Stimulated activated effector memory CD8-positive, alpha-beta T cell treated with anti-CD3 and anti-CD28 coated beads, Interleukin-12 subunit alpha, Interleukin-12 subunit beta, amount 100 ng/mL, for 72 hours (primary cell): ENCODE data around the gene CBARP.

Experiments
- ATAC-seq: fragments of 150-1000 bp; cut with Tn5 transposase; 2 replicates; pipeline ENCODE4 v1.10.0; 2021
- DNase-seq, 2 donors: peaks; one replicate each; pipeline ENCODE4 v3.0.0; 2021 to 2022; ENCODE audit warnings: low spot score in 2 of 2
- H3K27ac Mint-ChIP-seq: one replicate; pipeline ENCODE4 v1.8.0; 2022; ENCODE audit warnings: mild to moderate bottlenecking, mixed read lengths
- H3K36me3 Mint-ChIP-seq: one replicate; pipeline ENCODE4 v1.8.0; 2022; ENCODE audit warnings: mild to moderate bottlenecking, mixed read lengths
- H3K4me1 Mint-ChIP-seq: one replicate; pipeline ENCODE4 v1.8.0; 2022; ENCODE audit warnings: mixed read lengths
- H3K4me3 Mint-ChIP-seq: one replicate; pipeline ENCODE4 v1.8.0; 2022; ENCODE audit warnings: mild to moderate bottlenecking, mixed read lengths
- H3K9me3 Mint-ChIP-seq: one replicate; pipeline ENCODE4 v1.8.0; 2022; ENCODE audit warnings: mixed read lengths

CBARP gene

GRCh38 chr19:1243768-1244692 is 6.2 kb upstream of the CBARP start:
- H3K4me1 Mint-ChIP-seq: peaks cover 24% of the 10 kb centered on the region
- ATAC-seq: peak; percentile 55
- H3K27ac Mint-ChIP-seq: no peak overlapping the region
- H3K36me3 Mint-ChIP-seq: peaks cover 43% of the 10 kb centered on the region
- H3K9me3 Mint-ChIP-seq: no peaks in the 10 kb centered on the region
- H3K4me3 Mint-ChIP-seq: peak overlapping the region; percentile 79
- DNase-seq: peak; percentile 82 to 93

- Mint-ChIP-seq H3K4me3 (peak within 1 kb of the TSS; percentile 79), H3K36me3 (peaks cover 40% of the 10 kb centered on the region), H3K9me3 (no peaks in the 10 kb centered on the region), H3K27ac (peak within 1 kb of the TSS; percentile 89), H3K4me1 (peaks cover 34% of the 10 kb centered on the region)
- DNase-seq (peak; percentile 83 to 95), ATAC-seq (peak; percentile 81)
Measured at GRCh38 chr19:1241417-1242095, 3.8 kb upstream of the CBARP start, which contains the start of gene ATP5F1D. TSS of gene ATP5F1D (plus strand) at chr19:1241751. CDS start at chr19:1241851, 100 bp downstream.

- peak overlapping the region; percentile 79 for H3K4me3 Mint-ChIP-seq
- peak overlapping the region; percentile 89 for H3K27ac Mint-ChIP-seq
- peaks cover 34% of the 10 kb centered on the region for H3K4me1 Mint-ChIP-seq
Measured at GRCh38 chr19:1240925-1241324, 3.1 kb upstream of the CBARP start.

GRCh38 chr19:1239796-1240737 is 2.3 kb upstream of the CBARP start:
- Mint-ChIP-seq H3K4me1 (peaks cover 34% of the 10 kb centered on the region), H3K27ac (peak overlapping the region; percentile 89), H3K9me3 (no peaks in the 10 kb centered on the region), H3K36me3 (peaks cover 37% of the 10 kb centered on the region), H3K4me3 (peak overlapping the region; percentile 79)
- peak; percentile 96 to 97 for DNase-seq
- peak; percentile 66 for ATAC-seq

More at GRCh38 chr19:1240925-1241324, 3.1 kb upstream of the CBARP start:
- ATAC-seq: no peak
- Mint-ChIP-seq H3K9me3 (no peaks in the 10 kb centered on the region), H3K36me3 (peaks cover 37% of the 10 kb centered on the region)
- no peak for DNase-seq

- ATAC-seq (no peak), DNase-seq (no peak)
- Mint-ChIP-seq H3K27ac (peak overlapping the region; percentile 81), H3K4me1 (peaks cover 29% of the 10 kb centered on the region), H3K9me3 (no peaks in the 10 kb centered on the region), H3K4me3 (peak overlapping the region; percentile 79), H3K36me3 (peaks cover 37% of the 10 kb centered on the region)
Measured at GRCh38 chr19:1239420-1239795, 1.6 kb upstream of the CBARP start.

- Mint-ChIP-seq H3K4me1 (peaks cover 28% of the 10 kb centered on the region), H3K9me3 (no peaks in the 10 kb centered on the region), H3K27ac (peak overlapping the region; percentile 81), H3K4me3 (peak overlapping the region; percentile 79), H3K36me3 (peaks cover 37% of the 10 kb centered on the region)
- ATAC-seq (no peak), DNase-seq (no peak)
Measured at GRCh38 chr19:1238369-1239303, 831 bp upstream of the CBARP start.

- Mint-ChIP-seq H3K4me1 (peaks cover 26% of the 10 kb centered on the region), H3K36me3 (peaks cover 32% of the 10 kb centered on the region), H3K27ac (no peak overlapping the region), H3K4me3 (peak overlapping the region; percentile 55), H3K9me3 (no peaks in the 10 kb centered on the region)
- ATAC-seq (no peak), DNase-seq (no peak)
Measured at GRCh38 chr19:1237027-1237659, 662 bp downstream of the CBARP start.

GRCh38 chr19:1236576-1236975 is 1.2 kb downstream of the CBARP start:
- no peak for ATAC-seq
- Mint-ChIP-seq H3K4me1 (peaks cover 29% of the 10 kb centered on the region), H3K4me3 (peak overlapping the region; percentile 55), H3K36me3 (peaks cover 30% of the 10 kb centered on the region), H3K27ac (no peak overlapping the region), H3K9me3 (no peaks in the 10 kb centered on the region)
- no peak for DNase-seq

- peaks cover 23% of the 10 kb centered on the region for H3K4me1 Mint-ChIP-seq
- peaks cover 23% of the 10 kb centered on the region for H3K36me3 Mint-ChIP-seq
- H3K4me3 Mint-ChIP-seq: peak overlapping the region; percentile 55
- no peak for ATAC-seq
- DNase-seq: no peak
- H3K27ac Mint-ChIP-seq: no peak overlapping the region
- no peaks in the 10 kb centered on the region for H3K9me3 Mint-ChIP-seq
Measured at GRCh38 chr19:1235625-1236538, 1.9 kb downstream of the CBARP start.

GRCh38 chr19:1234955-1235380 is 2.8 kb downstream of the CBARP start:
- peaks cover 15% of the 10 kb centered on the region for H3K36me3 Mint-ChIP-seq
- peaks cover 20% of the 10 kb centered on the region for H3K4me1 Mint-ChIP-seq
- DNase-seq (no peak), ATAC-seq (no peak)
- H3K9me3 Mint-ChIP-seq: no peaks in the 10 kb centered on the region
- peak overlapping the region; percentile 55 for H3K4me3 Mint-ChIP-seq
- no peak overlapping the region for H3K27ac Mint-ChIP-seq

GRCh38 chr19:1234051-1234954 is 3.5 kb downstream of the CBARP start:
- no peak overlapping the region for H3K4me3 Mint-ChIP-seq
- no peak overlapping the region for H3K27ac Mint-ChIP-seq
- no peak for DNase-seq
- no peak for ATAC-seq
- H3K9me3 Mint-ChIP-seq: no peaks in the 10 kb centered on the region
- H3K36me3 Mint-ChIP-seq: peaks cover 13% of the 10 kb centered on the region
- H3K4me1 Mint-ChIP-seq: peaks cover 20% of the 10 kb centered on the region

GRCh38 chr19:1233115-1233667 is 4.6 kb downstream of the CBARP start:
- Mint-ChIP-seq H3K27ac (no peak overlapping the region), H3K9me3 (no peaks in the 10 kb centered on the region), H3K4me1 (peaks cover 11% of the 10 kb centered on the region), H3K36me3 (peaks cover 4% of the 10 kb centered on the region), H3K4me3 (no peak overlapping the region)
- no peak for ATAC-seq
- DNase-seq: no peak
